HEK293 (cell line): ENCODE measurements around the gene DTHD1.

ENCODE experiments used
- GLIS1 ChIP-seq: fragments of 450-650 bp; formaldehyde crosslinking; IDR thresholded peaks from 2 replicates; pipeline ENCODE4 v1.5.1; 2016; ENCODE audit warnings: missing biosample characterization, missing genetic modification characterization
- HIC1 ChIP-seq: fragments of 450-650 bp; formaldehyde crosslinking; IDR thresholded peaks from 2 replicates; pipeline ENCODE4 v1.5.1; 2016; ENCODE audit warnings: missing biosample characterization, missing genetic modification characterization
- KLF1 ChIP-seq: fragments of 450-650 bp; formaldehyde crosslinking; IDR thresholded peaks from 2 replicates; pipeline ENCODE4 v1.5.1; 2016; ENCODE audit warnings: missing biosample characterization, missing genetic modification characterization
- MZF1 ChIP-seq: fragments of 450-650 bp; formaldehyde crosslinking; IDR thresholded peaks from 2 replicates; pipeline ENCODE4 v1.5.1; 2017; ENCODE audit warnings: missing biosample characterization, missing genetic modification characterization, borderline replicate concordance
- PATZ1 ChIP-seq: fragments of 450-650 bp; formaldehyde crosslinking; IDR thresholded peaks from 2 replicates; pipeline ENCODE4 v1.5.1; 2016; ENCODE audit warnings: missing biosample characterization, missing genetic modification characterization
- PRDM10 ChIP-seq: fragments of 450-650 bp; formaldehyde crosslinking; IDR thresholded peaks from 2 replicates; pipeline ENCODE4 v1.5.1; 2016; ENCODE audit warnings: missing biosample characterization, missing genetic modification characterization
- SCRT2 ChIP-seq: fragments of 450-650 bp; formaldehyde crosslinking; IDR thresholded peaks from 2 replicates; pipeline ENCODE4 v1.5.1; 2016; ENCODE audit warnings: missing biosample characterization, missing genetic modification characterization
- SETDB1 ChIP-seq: IDR thresholded peaks from one replicate; pipeline ENCODE4 v1.6.1; 2017; ENCODE audit warnings: mild to moderate bottlenecking, low read length, moderate library complexity, mixed read lengths; ENCODE audit not compliant: insufficient read length
- SP2 ChIP-seq: fragments of 450-650 bp; formaldehyde crosslinking; IDR thresholded peaks from 2 replicates; pipeline ENCODE4 v1.5.1; 2016; ENCODE audit warnings: missing biosample characterization, missing genetic modification characterization
- SP7 ChIP-seq: fragments of 450-650 bp; formaldehyde crosslinking; IDR thresholded peaks from 2 replicates; pipeline ENCODE4 v1.5.1; 2016; ENCODE audit warnings: missing biosample characterization, missing genetic modification characterization
- TRIM28 ChIP-seq: IDR thresholded peaks from 2 replicates; pipeline ENCODE4 v1.6.1; 2011; ENCODE audit warnings: low read length, control low read depth, borderline replicate concordance
- ZBTB20 ChIP-seq: fragments of 450-650 bp; formaldehyde crosslinking; IDR thresholded peaks from 2 replicates; pipeline ENCODE4 v1.5.1; 2016; ENCODE audit warnings: missing biosample characterization, missing genetic modification characterization
- ZFP3 ChIP-seq: fragments of 450-650 bp; formaldehyde crosslinking; IDR thresholded peaks from 2 replicates; pipeline ENCODE4 v1.5.1; 2016; ENCODE audit warnings: low read depth, missing biosample characterization, missing genetic modification characterization
- ZFP41 ChIP-seq: fragments of 450-650 bp; formaldehyde crosslinking; IDR thresholded peaks from 2 replicates; pipeline ENCODE4 v1.5.1; 2016; ENCODE audit warnings: missing biosample characterization, missing genetic modification characterization, borderline replicate concordance
- ZIC2 ChIP-seq: fragments of 450-650 bp; formaldehyde crosslinking; IDR thresholded peaks from 2 replicates; pipeline ENCODE4 v1.5.1; 2016; ENCODE audit warnings: missing biosample characterization, missing genetic modification characterization
- ZNF10 ChIP-seq: fragments of 450-650 bp; formaldehyde crosslinking; IDR thresholded peaks from 2 replicates; pipeline ENCODE4 v1.5.1; 2017; ENCODE audit warnings: missing biosample characterization, missing genetic modification characterization
- ZNF18 ChIP-seq: fragments of 450-650 bp; formaldehyde crosslinking; IDR thresholded peaks from 2 replicates; pipeline ENCODE4 v1.5.1; 2016; ENCODE audit warnings: missing biosample characterization, missing genetic modification characterization
- ZNF391 ChIP-seq: fragments of 450-650 bp; formaldehyde crosslinking; IDR thresholded peaks from 2 replicates; pipeline ENCODE4 v1.5.1; 2016; ENCODE audit warnings: low read depth, missing biosample characterization, missing genetic modification characterization, borderline replicate concordance
- ZNF473 ChIP-seq: fragments of 450-650 bp; formaldehyde crosslinking; IDR thresholded peaks from 2 replicates; pipeline ENCODE4 v1.5.1; 2017; ENCODE audit warnings: missing biosample characterization, missing genetic modification characterization
- ZNF488 ChIP-seq: fragments of 450-650 bp; formaldehyde crosslinking; IDR thresholded peaks from 2 replicates; pipeline ENCODE4 v1.5.1; 2016; ENCODE audit warnings: missing biosample characterization, missing genetic modification characterization
- ZNF548 ChIP-seq: fragments of 450-650 bp; formaldehyde crosslinking; IDR thresholded peaks from 2 replicates; pipeline ENCODE4 v1.5.1; 2016; ENCODE audit warnings: missing biosample characterization, missing genetic modification characterization
- ZNF600 ChIP-seq: fragments of 450-650 bp; formaldehyde crosslinking; IDR thresholded peaks from 2 replicates; pipeline ENCODE4 v1.5.1; 2016; ENCODE audit warnings: missing biosample characterization, missing genetic modification characterization
- ZNF621 ChIP-seq: fragments of 450-650 bp; formaldehyde crosslinking; IDR thresholded peaks from 2 replicates; pipeline ENCODE4 v1.5.1; 2017; ENCODE audit warnings: missing biosample characterization, missing genetic modification characterization
- ZSCAN23 ChIP-seq: fragments of 450-650 bp; formaldehyde crosslinking; IDR thresholded peaks from 2 replicates; pipeline ENCODE4 v1.5.1; 2016; ENCODE audit warnings: missing biosample characterization, missing genetic modification characterization
- ZSCAN30 ChIP-seq: fragments of 450-650 bp; IDR thresholded peaks from 2 replicates; pipeline ENCODE4 v1.5.1; 2018; ENCODE audit warnings: missing biosample characterization, mild to moderate bottlenecking, missing genetic modification characterization, moderate library complexity
- ZSCAN5A ChIP-seq: fragments of 450-650 bp; formaldehyde crosslinking; IDR thresholded peaks from 2 replicates; pipeline ENCODE4 v1.5.1; 2016; ENCODE audit warnings: missing biosample characterization, missing genetic modification characterization

The DTHD1 gene

GRCh38 chr4:36244257-36245082 is 36.9 kb upstream of the DTHD1 start, which contains the start of gene ARAP2 (continued):
- TF ChIP-seq GLIS1 (tag by site-specific recombination) = peak; percentile 21; the same call in 1 of the 2 replicates
- no peak for TF ChIP-seq ZNF488 (tag by site-specific recombination)
- no peak for TF ChIP-seq ZNF548
- TF ChIP-seq ZNF391 (tag by site-specific recombination) = no peak
- no peak for TF ChIP-seq MZF1 (tag by site-specific recombination)
- peak; percentile 22; the same call in 1 of the 2 replicates for TF ChIP-seq SCRT2 (tag by site-specific recombination)
- no peak for TF ChIP-seq SP7 (tag by site-specific recombination)
- TF ChIP-seq ZSCAN30 (tag by site-specific recombination) = 0 out of 2 replicates have a peak, but pooled peaks have one; percentile 14
- no peak for TF ChIP-seq ZSCAN23
- peak; percentile 52; the same call in 1 of the 2 replicates for TF ChIP-seq PATZ1 (tag by site-specific recombination)
- no peak for TF ChIP-seq ZFP41 (tag by site-specific recombination)
- peak; percentile 88 for TF ChIP-seq ZBTB20 (tag by site-specific recombination)
- no peak for TF ChIP-seq ZFP3 (tag by site-specific recombination)
- peak; percentile 65; the same call in 1 of the 2 replicates for TF ChIP-seq TRIM28
- TF ChIP-seq ZNF473 = no peak
- TF ChIP-seq SETDB1 = no peak
- TF ChIP-seq ZNF10 (tag by site-specific recombination) = no peak
- TF ChIP-seq ZNF18 = no peak
- TF ChIP-seq ZNF621 (tag by site-specific recombination) = no peak
- peak; percentile 33; the same call in 1 of the 2 replicates for TF ChIP-seq ZNF600
- no peak for TF ChIP-seq ZSCAN5A (tag by site-specific recombination)
- peak; percentile 37 for TF ChIP-seq SP2 (tag by site-specific recombination)
- TF ChIP-seq HIC1 (tag by site-specific recombination) = peak; percentile 92
- no peak for TF ChIP-seq KLF1 (tag by site-specific recombination)
- TF ChIP-seq ZIC2 = peak; percentile 51
- TF ChIP-seq PRDM10 = peak; percentile 70
